Measurements from ENCODE around the gene UBAP1L. TPM values are rescaled to one million over a fixed set of nuclear protein-coding genes. Genes with fewer than 3 reads are reported as not detected.

The UBAP1L gene
- total RNA-seq, 1 experiment from 2014 or later, result 1.7 TPM

- intact Hi-C loops (cut with micrococcal nuclease; ENCODE audit: unreplicated experiment) (no loop called here), in situ Hi-C loops (cut with HindIII; ENCODE audit: low pct_unique_long_range_greater_than_20kb, low sequenced_read_pairs) (no loop called here)
- no peaks in the 10 kb centered on the region; the same call in 1 of the 2 replicates for H3K27me3 ChIP-seq (ENCODE audit: control insufficient read depth, insufficient read depth, low read length)
- DNase-seq (ENCODE audit: low read depth, low spot score) (no peak), ATAC-seq (no peak)
- ChIA-PET POLR2A (interaction anchor here (0.5 kb wide), 1 partner anchor 359 kb away, joined by 5 read pairs; no protein-coding TSS in a partner anchor), CTCF (no interaction called here)
- no peaks in the 10 kb centered on the region for H3K9me3 ChIP-seq (ENCODE audit: control insufficient read depth, insufficient read depth, low read depth, low read length)
- H3K4me1 ChIP-seq (ENCODE audit: control insufficient read depth, insufficient read depth, low read length), result peaks cover 13% of the 10 kb centered on the region
- no peak overlapping the region for H3K4me3 ChIP-seq (ENCODE audit: low read depth in 2 of 2, low read length in 2 of 2)
- no peaks in the 10 kb centered on the region for H3K36me3 ChIP-seq (ENCODE audit: control insufficient read depth, insufficient read depth, low read length)
- TF ChIP-seq CTCF (IDR thresholded peaks at IDR 0.05), result no peak
- no peak overlapping the region for H3K27ac ChIP-seq (ENCODE audit: low read length)
- BruUV-seq (replicated peaks), result no TSS peak
These were observed 29.7 kb downstream of the UBAP1L start for GRCh38 chr15:65085207-65085753.

- POLR2A ChIA-PET, result no interaction called here
- H3K36me3 ChIP-seq (ENCODE audit: control insufficient read depth, insufficient read depth, low read length), result no peaks in the 10 kb centered on the region
- no peaks in the 10 kb centered on the region; the same call in 1 of the 2 replicates for H3K27me3 ChIP-seq (ENCODE audit: control insufficient read depth, insufficient read depth, low read length)
- CTCF ChIA-PET, result interaction anchor here (0.8 kb wide), 1 partner anchor 19 kb away, joined by 3 read pairs; no protein-coding TSS in a partner anchor
- DNase-seq (ENCODE audit: low read depth, low spot score) (no peak), ATAC-seq (no peak)
- H3K4me1 ChIP-seq (ENCODE audit: control insufficient read depth, insufficient read depth, low read length), result peaks cover 13% of the 10 kb centered on the region
- BruUV-seq (replicated peaks), result no TSS peak
- in situ Hi-C loops (cut with HindIII; ENCODE audit: low pct_unique_long_range_greater_than_20kb, low sequenced_read_pairs) (no loop called here), intact Hi-C loops (cut with micrococcal nuclease; ENCODE audit: unreplicated experiment) (no loop called here)
- H3K9me3 ChIP-seq (ENCODE audit: control insufficient read depth, insufficient read depth, low read depth, low read length), result no peaks in the 10 kb centered on the region
- TF ChIP-seq CTCF (IDR thresholded peaks at IDR 0.05) (no peak), SIN3A (IDR thresholded peaks at IDR 0.05; ENCODE audit: borderline replicate concordance, insufficient read depth, low read depth, low read length) (no peak), POLR2AphosphoS5 (IDR thresholded peaks at IDR 0.05; ENCODE audit: low read depth, low read length) (no peak), REST (IDR thresholded peaks at IDR 0.05; ENCODE audit: insufficient read depth in 1 of 2, low read depth in 2 of 2, low read length in 1 of 2) (no peak), TCF7L2 (IDR thresholded peaks at IDR 0.05; ENCODE audit: low read depth, low read length) (no peak)
- no peak overlapping the region for H3K4me3 ChIP-seq (ENCODE audit: low read depth in 2 of 2, low read length in 2 of 2)
- H3K27ac ChIP-seq (ENCODE audit: low read length), result no peak overlapping the region
These were observed 30.3 kb downstream of the UBAP1L start for GRCh38 chr15:65084500-65085206.

All from Panc1 (cell line).